Right lobe of liver (tissue), 6 donors: ENCODE data around the gene TRH. TPM values are rescaled to one million over a fixed set of nuclear protein-coding genes. Genes with fewer than 3 reads are reported as not detected.

ENCODE experiments used
- ATAC-seq, 4 donors: fragments of 200-7000 bp; cut with Tn5 transposase; one replicate each; pipeline ENCODE4 v1.9.1; 2020; ENCODE audit warnings: mild to moderate bottlenecking in 4 of 4, moderate library complexity in 4 of 4
- DNase-seq, 3 donors: peaks; one replicate each; pipeline ENCODE4 v3.0.0-alpha.2; 2020
- H3K27ac ChIP-seq, 3 donors: fragments of 200-600 bp; one replicate each; pipeline ENCODE4 v1.8.0; 2022
- H3K27me3 ChIP-seq, 2 donors: fragments of 200-600 bp; one replicate each; pipeline ENCODE4 v1.8.0; 2022
- H3K36me3 ChIP-seq, 4 donors: fragments of 200-600 bp; sonication (generic) in 1 of 4; one replicate each; pipeline versions ENCODE4 v1.5.1 to v1.8.0; 2017 to 2022; ENCODE audit warnings: control low read depth in 1 of 4
- H3K4me1 ChIP-seq, 4 donors: fragments of 200-600 bp; sonication (generic) in 1 of 4; one replicate each; pipeline versions ENCODE4 v1.5.1 to v1.8.0; 2017 to 2022; ENCODE audit warnings: control low read depth in 1 of 4
- H3K4me3 ChIP-seq, 3 donors: fragments of 200-600 bp; one replicate each; pipeline ENCODE4 v1.8.0; 2022
- H3K9me3 ChIP-seq, 4 donors: fragments of 200-600 bp; sonication (generic) in 1 of 4; one replicate each; pipeline versions ENCODE4 v1.5.1 to v1.8.0; 2017 to 2022; ENCODE audit warnings: control low read depth in 1 of 4
- POLR2A ChIP-seq: fragments of 450-650 bp; IDR thresholded peaks from one replicate; pipeline ENCODE4 v1.6.1; 2017; ENCODE audit warnings: antibody characterized with exemption, mild to moderate bottlenecking
- WGBS: methylation state at CpG from one replicate; pipeline ENCODE4 v1.1.6; 2018; ENCODE audit warnings: low coverage, low lambda C conversion rate; ENCODE audit not compliant: insufficient coverage; ENCODE audit errors: missing lambda C conversion rate; 5-methylcytosine and 5-hydroxymethylcytosine counted together
- intact Hi-C, 2 donors: fragments of 100-400 bp; cut with DNase I; formaldehyde crosslinking; loops; one replicate each; pipeline versions ENCODE4 v1.11.2 to v1.14.1; 2022
- total RNA-seq, 6 experiments: library from RNA; depleted of rRNA in 2 of 6; stranded (reverse); fragments of >200 nt in 2 of 6; fragmentation: NEBNext Ultra II Directional in 3 of 6; extraction: Animal tissue kit (Norgen Biotek cat#: 25700) in 3 of 6; gene quantifications; one replicate each; pipeline versions ENCODE4 v1.1.0 to v1.2.4, GENCODE V29; 2016 to 2023
- TF ChIP-seq, protein P1 (sequence below), 4 donors: fragments of 200-600 bp in 3 of 4; fragments of 450-650 bp in 1 of 4; IDR thresholded peaks; one replicate each; pipeline versions ENCODE4 v1.5.1 to v1.8.0; 2016 to 2022; ENCODE audit warnings: antibody characterized with exemption in 4 of 4, mild to moderate bottlenecking in 2 of 4
- donor health status: DM: no; HTN: yes; CAD: no.
- donor health status: DM: no; HTN: no; CAD: no.
- donor health status: DM: no; HTN: no; CAD: no.
- donor health status: DM: no; HTN: yes; CAD: no.
- donor health status: DM: no; HTN: yes; CAD: no.

TRH gene
- total RNA-seq, 6 experiments from 2014 or later = not detected

DNA sequence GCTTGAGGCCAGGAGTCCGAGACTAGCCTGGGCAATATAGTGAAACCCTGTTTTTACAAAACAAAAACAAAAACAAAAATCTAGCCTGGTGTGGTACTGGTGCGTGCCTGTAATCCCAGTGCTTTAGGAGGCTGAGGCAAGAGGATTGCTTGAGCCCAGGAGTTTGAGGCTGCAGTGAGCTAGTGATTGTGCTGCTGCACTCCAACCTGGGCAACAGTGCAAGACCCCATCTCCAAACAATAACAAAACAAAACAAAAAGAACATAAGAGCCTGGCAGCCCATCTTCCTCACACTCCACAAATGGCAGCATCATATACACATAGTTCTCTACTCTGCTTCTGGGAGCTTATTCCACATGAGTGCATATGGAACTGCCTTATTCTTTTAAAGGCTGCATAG is 2.2 kb upstream of the TRH start:
- no peaks in the 10 kb centered on the region for H3K36me3 ChIP-seq
- no peaks in the 10 kb centered on the region for H3K9me3 ChIP-seq
- TF ChIP-seq, protein P1, sequence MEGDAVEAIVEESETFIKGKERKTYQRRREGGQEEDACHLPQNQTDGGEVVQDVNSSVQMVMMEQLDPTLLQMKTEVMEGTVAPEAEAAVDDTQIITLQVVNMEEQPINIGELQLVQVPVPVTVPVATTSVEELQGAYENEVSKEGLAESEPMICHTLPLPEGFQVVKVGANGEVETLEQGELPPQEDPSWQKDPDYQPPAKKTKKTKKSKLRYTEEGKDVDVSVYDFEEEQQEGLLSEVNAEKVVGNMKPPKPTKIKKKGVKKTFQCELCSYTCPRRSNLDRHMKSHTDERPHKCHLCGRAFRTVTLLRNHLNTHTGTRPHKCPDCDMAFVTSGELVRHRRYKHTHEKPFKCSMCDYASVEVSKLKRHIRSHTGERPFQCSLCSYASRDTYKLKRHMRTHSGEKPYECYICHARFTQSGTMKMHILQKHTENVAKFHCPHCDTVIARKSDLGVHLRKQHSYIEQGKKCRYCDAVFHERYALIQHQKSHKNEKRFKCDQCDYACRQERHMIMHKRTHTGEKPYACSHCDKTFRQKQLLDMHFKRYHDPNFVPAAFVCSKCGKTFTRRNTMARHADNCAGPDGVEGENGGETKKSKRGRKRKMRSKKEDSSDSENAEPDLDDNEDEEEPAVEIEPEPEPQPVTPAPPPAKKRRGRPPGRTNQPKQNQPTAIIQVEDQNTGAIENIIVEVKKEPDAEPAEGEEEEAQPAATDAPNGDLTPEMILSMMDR (IDR thresholded peaks at IDR 0.05) = no peak
- no peak for TF ChIP-seq POLR2A
- ATAC-seq (no peak), DNase-seq (peak in 1 of 3 donors; percentile 5)
- H3K27ac ChIP-seq = no peak overlapping the region
- peaks cover 0 to 14% (median 0%) of the 10 kb centered on the region in 4 donors for H3K4me1 ChIP-seq
- WGBS = 56% methylated on average over 2 of the region's 2 CpGs
- no peak overlapping the region for H3K4me3 ChIP-seq
- peaks cover 4 to 11% of the 10 kb centered on the region in 2 donors for H3K27me3 ChIP-seq
- intact Hi-C loops = no loop called here

DNA sequence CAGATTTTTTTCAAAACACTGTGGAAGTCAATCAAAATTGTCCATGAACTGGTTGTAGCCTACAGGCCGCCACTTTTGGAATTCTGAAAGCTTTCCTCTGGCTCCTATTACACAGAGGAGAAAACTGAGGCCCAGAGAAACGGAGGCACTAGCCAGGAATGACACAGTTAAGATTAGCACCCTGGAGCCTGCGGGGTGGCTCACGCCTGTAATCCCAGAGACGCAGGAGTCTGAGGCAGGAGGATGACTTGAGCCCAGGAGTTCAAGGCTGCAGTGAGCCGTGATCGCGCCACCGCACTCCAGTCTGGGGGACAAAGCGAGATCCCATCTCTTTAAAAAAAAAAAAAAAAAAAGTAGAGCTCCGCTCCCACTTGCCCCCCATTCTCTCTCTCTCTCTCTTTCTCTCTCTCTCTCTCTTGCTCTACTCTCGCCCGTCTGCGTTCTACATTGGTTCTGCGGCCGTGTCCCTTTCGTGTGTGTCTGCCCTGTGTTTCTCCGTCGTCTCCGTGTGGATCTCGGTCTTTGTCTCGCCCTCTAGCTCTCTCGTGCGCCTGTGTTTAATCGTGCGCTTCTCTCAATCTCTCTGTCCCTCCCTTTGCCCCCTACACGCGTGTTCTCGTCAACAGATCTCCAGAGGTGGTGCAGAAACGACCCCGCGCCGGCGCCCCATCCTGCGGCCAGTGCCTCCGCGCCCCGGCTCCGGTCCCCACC is 512 bp upstream of the TRH start:
- Histone ChIP-seq H3K36me3 (no peaks in the 10 kb centered on the region), H3K27ac (no peak overlapping the region), H3K4me1 (peaks cover 0 to 14% (median 0%) of the 10 kb centered on the region in 4 donors), H3K4me3 (no peak overlapping the region), H3K27me3 (peaks cover 4 to 11% of the 10 kb centered on the region in 2 donors), H3K9me3 (no peaks in the 10 kb centered on the region)
- TF ChIP-seq POLR2A = no peak
- TF ChIP-seq, protein P1 (IDR thresholded peaks at IDR 0.05) = no peak
- intact Hi-C loops = no loop called here
- 20% methylated on average over 26 of the region's 39 CpGs for WGBS
- no peak for ATAC-seq
- DNase-seq = peak in 1 of 3 donors; percentile 26

DNA sequence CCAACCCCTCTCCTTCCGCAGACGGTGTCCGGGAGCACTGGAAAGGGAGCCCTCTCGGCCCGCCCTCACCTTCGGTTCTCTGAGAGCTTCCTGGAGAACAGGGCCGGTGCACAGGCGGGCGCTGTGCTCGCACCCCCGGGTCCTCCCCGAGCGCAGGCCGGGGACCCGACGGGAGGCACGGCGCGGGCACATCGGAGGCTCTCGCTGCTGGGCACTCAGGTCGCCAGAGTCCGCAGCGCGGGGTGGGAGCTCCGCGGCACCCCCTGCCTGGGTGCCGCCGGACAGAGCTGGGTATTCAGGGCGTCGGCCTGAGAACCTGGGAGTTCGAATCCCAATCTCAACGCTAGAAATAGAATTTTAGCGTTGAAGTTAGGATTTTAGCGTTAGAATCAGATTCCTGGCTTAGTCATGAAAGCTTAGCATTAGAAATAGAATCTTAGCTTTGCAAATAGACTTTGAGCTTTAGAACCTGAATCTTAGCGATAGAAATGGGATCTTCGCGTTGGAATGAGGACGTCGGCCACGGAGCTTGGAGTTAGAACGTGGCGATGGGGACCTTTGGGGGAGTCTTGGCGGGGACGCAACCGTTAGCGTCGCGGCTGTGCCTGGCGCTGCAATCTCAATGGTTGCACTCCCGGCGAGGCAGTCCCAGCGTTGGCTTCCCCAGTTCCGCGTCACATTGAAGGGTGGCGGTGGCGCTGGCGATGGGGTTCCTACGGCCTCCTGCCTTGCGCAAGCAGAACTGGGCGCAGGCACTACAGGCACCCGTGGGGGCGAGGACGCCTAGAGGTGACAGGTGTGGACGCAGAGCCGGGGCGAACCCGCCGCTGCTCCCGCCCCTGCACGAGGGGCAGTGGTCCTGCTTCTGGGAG is 549 bp downstream of the TRH start:
- Histone ChIP-seq H3K9me3 (no peaks in the 10 kb centered on the region), H3K27ac (no peak overlapping the region), H3K27me3 (peaks cover 4 to 11% of the 10 kb centered on the region in 2 donors), H3K4me1 (peaks cover 0 to 14% (median 0%) of the 10 kb centered on the region in 4 donors), H3K36me3 (no peaks in the 10 kb centered on the region), H3K4me3 (no peak overlapping the region)
- ATAC-seq = peak; percentile 5 to 53 (median 42)
- no peak for TF ChIP-seq POLR2A
- TF ChIP-seq, protein P1 (IDR thresholded peaks at IDR 0.05) = no peak
- 8% methylated on average over 30 of the region's 71 CpGs for WGBS
- DNase-seq = peak in 2 of 3 donors; percentile 37 to 53
- intact Hi-C loops = no loop called here

DNA sequence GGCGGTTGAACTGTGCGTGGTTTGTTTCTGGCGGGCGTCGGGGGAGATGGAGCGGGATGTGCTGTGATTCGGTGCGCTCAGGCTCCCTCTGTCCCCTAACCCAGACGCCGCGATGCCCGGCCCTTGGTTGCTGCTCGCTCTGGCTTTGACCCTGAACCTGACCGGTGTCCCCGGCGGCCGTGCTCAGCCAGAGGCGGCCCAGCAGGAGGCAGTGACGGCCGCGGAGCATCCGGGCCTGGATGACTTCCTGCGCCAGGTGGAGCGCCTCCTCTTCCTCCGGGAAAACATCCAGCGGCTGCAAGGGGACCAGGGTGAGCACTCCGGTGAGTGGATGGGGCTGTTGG is 1.2 kb downstream of the TRH start:
- DNase-seq (peak in 2 of 3 donors; percentile 27 to 46), ATAC-seq (peak; percentile 9 to 39 (median 22))
- peaks cover 0 to 14% (median 0%) of the 10 kb centered on the region in 4 donors for H3K4me1 ChIP-seq
- peaks cover 4 to 11% of the 10 kb centered on the region in 2 donors for H3K27me3 ChIP-seq
- no peaks in the 10 kb centered on the region for H3K9me3 ChIP-seq
- no peak overlapping the region for H3K27ac ChIP-seq
- no peak for TF ChIP-seq POLR2A
- TF ChIP-seq, protein P1 (IDR thresholded peaks at IDR 0.05) = no peak
- H3K4me3 ChIP-seq = no peak overlapping the region
- no peaks in the 10 kb centered on the region for H3K36me3 ChIP-seq
- intact Hi-C loops = no loop called here
- 0% methylated on average over 2 of the region's 27 CpGs for WGBS
